ENCODE measurements around the gene WDR81. TPM values are rescaled to one million over a fixed set of nuclear protein-coding genes. Genes with fewer than 3 reads are reported as not detected.

The WDR81 gene
- total RNA-seq, 2 experiments from 2014 or later, result 24.8 to 25.0 TPM

DNA sequence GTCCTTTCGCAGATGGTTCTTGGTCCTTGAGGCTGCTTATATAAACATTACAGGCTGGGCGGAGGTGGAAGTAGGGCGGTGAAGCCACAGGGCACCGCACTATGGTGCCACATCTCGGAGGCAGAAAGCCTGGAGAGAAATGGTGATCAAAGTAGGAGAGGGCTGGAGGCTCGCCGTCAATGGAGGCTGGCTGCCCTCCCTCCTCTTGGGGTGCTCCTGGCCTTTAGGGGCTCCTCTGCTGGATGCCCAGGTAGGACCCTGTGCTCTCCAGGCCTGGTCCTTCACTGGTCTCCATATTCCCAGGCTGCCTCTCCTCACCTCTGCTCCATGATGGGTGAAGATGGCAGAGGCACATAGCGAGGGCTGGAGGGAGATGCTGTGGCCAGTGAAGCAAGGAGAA lies 12.2 kb upstream of the WDR81 start:
- Histone ChIP-seq H3K4me3 (ENCODE audit: low read length) (no peak overlapping the region), H3K36me3 (ENCODE audit: insufficient read depth, low read length) (peaks cover 6% of the 10 kb centered on the region), H3K4me1 (ENCODE audit: insufficient read depth, low read length) (peaks cover 63% of the 10 kb centered on the region), H3K9me3 (ENCODE audit: control insufficient read depth in 1 of 2, insufficient read depth in 1 of 2, low read length in 2 of 2) (no peaks in the 10 kb centered on the region), H3K27me3 (ENCODE audit: control insufficient read depth in 1 of 2, insufficient read depth in 2 of 2, low read length in 2 of 2) (peaks cover 18 to 30% of the 10 kb centered on the region in 2 experiments), H3K27ac (ENCODE audit: low read depth in 1 of 2, low read length in 2 of 2) (no peak overlapping the region)
- DNase-seq (peak in 1 of 14 experiments; percentile 17), ATAC-seq (ENCODE audit: poor library complexity) (no peak)
- TF ChIP-seq, protein P1, sequence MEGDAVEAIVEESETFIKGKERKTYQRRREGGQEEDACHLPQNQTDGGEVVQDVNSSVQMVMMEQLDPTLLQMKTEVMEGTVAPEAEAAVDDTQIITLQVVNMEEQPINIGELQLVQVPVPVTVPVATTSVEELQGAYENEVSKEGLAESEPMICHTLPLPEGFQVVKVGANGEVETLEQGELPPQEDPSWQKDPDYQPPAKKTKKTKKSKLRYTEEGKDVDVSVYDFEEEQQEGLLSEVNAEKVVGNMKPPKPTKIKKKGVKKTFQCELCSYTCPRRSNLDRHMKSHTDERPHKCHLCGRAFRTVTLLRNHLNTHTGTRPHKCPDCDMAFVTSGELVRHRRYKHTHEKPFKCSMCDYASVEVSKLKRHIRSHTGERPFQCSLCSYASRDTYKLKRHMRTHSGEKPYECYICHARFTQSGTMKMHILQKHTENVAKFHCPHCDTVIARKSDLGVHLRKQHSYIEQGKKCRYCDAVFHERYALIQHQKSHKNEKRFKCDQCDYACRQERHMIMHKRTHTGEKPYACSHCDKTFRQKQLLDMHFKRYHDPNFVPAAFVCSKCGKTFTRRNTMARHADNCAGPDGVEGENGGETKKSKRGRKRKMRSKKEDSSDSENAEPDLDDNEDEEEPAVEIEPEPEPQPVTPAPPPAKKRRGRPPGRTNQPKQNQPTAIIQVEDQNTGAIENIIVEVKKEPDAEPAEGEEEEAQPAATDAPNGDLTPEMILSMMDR (IDR thresholded peaks at IDR 0.05), result no peak
- H3K4me1 Mint-ChIP-seq (ENCODE audit: low read depth), result peaks cover 39% of the 10 kb centered on the region
- POLR2A ChIA-PET, result interaction anchor here (0.9 to 1.4 kb wide), 2 partner anchors 12 to 28 kb away, joined by 3 to 4 read pairs; partner anchors contain the start of gene WDR81
- H3K27ac Mint-ChIP-seq, result no peak overlapping the region
- H3K9me3 Mint-ChIP-seq, result no peaks in the 10 kb centered on the region
- H3K36me3 Mint-ChIP-seq (ENCODE audit: low read depth), result peaks cover 8% of the 10 kb centered on the region
- H3K4me3 Mint-ChIP-seq, result peak overlapping the region; percentile 86
- CTCF ChIA-PET, result no interaction called here
- peaks cover 11% of the 10 kb centered on the region for H3K27me3 Mint-ChIP-seq
- intact Hi-C loops (cut with DNase I, micrococcal nuclease), result loop anchor here in 1 of 2 experiments (2.0 kb wide), 1 partner anchor 25 kb away; no protein-coding TSS in a partner anchor

DNA sequence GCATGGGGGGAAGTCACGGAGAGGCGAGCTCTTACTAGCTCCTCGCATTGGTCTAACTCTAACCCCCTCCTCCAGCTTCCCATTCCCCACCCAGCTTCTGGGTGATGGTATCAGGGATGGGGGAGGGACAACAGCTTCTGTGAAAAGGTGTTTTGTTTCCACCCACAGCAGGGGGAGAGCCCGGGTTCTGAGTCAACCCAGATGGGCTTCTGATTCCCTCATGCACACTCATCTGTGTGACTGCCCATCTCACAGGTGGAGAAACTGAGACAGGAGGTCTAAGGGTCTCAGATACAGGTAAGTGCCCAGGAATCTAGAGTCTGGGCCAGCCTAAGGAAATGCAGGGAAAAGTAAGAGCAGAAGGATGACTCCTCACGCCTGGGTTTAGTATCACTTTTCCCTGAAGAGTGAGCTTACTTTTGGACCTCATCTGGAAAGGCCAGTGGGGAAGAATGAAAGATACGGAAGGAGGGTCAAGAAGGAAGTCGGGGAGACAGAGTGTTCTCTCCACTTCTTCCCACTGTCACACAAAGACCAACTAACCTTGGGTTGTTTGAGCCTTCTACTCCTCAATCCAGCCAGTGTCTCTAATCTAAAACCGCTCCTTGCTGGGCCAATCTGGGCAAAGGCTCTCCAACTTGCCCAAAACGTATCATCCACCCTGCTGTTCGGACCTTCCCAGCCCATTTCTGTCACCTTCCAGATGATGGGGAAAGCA lies 11.2 kb upstream of the WDR81 start:
- POLR2A ChIA-PET, result interaction anchor here (0.9 to 1.4 kb wide), 2 partner anchors 11 to 29 kb away, joined by 3 to 4 read pairs; partner anchors contain the start of gene WDR81
- intact Hi-C loops (cut with DNase I, micrococcal nuclease), result loop anchor here in 1 of 2 experiments (2.0 kb wide), 1 partner anchor 27 kb away; no protein-coding TSS in a partner anchor

DNA sequence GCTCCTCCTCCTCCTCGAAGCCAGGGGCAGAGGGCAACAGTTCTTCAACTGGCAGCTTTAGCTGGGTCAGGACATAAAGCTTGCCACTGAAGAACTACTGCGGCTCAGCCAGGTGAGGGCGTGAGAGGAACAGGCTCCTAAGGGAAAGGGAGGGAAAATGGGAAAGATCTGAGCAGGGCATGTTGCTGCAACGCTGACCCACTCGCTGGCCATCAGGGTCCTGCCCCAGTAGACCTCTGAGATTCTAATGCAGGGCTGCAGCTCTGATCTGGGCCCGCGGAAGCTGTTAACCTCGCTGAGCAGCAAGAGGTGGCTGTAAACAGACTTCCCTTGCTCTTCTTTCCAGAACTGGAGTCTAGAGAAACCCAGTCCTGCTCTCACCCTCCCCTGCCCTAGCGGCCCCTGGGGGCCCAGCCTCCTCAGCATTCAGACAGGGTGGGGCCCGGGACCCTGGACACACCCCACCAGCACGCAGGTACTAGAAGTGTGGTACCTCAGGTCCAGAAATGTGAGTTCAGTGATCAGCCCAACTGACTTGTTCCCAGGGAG lies 10.6 kb upstream of the WDR81 start:
- Histone ChIP-seq H3K27me3 (ENCODE audit: control insufficient read depth in 1 of 2, insufficient read depth in 2 of 2, low read length in 2 of 2) (peaks cover 7 to 17% of the 10 kb centered on the region in 2 experiments), H3K4me3 (ENCODE audit: low read length) (no peak overlapping the region), H3K4me1 (ENCODE audit: insufficient read depth, low read length) (peaks cover 64% of the 10 kb centered on the region), H3K9me3 (ENCODE audit: control insufficient read depth in 1 of 2, insufficient read depth in 1 of 2, low read length in 2 of 2) (no peaks in the 10 kb centered on the region), H3K27ac (ENCODE audit: low read depth in 1 of 2, low read length in 2 of 2) (no peak overlapping the region), H3K36me3 (ENCODE audit: insufficient read depth, low read length) (peaks cover 6% of the 10 kb centered on the region)
- peaks cover 9% of the 10 kb centered on the region for H3K27me3 Mint-ChIP-seq
- H3K4me3 Mint-ChIP-seq, result peak overlapping the region; percentile 83
- peaks cover 39% of the 10 kb centered on the region for H3K4me1 Mint-ChIP-seq (ENCODE audit: low read depth)
- peaks cover 8% of the 10 kb centered on the region for H3K36me3 Mint-ChIP-seq (ENCODE audit: low read depth)
- DNase-seq, result peak in 1 of 14 experiments; percentile 31
- intact Hi-C loops (cut with DNase I, micrococcal nuclease), result loop anchor here in 1 of 2 experiments (2.0 kb wide), 1 partner anchor 27 kb away; no protein-coding TSS in a partner anchor
- H3K9me3 Mint-ChIP-seq, result no peaks in the 10 kb centered on the region
- TF ChIP-seq, protein P1 (IDR thresholded peaks at IDR 0.05), result no peak
- H3K27ac Mint-ChIP-seq, result peak overlapping the region; percentile 39
- POLR2A ChIA-PET, result no interaction called here
- CTCF ChIA-PET, result interaction anchor here (0.5 to 1.1 kb wide), 2 partner anchors 10 to 172 kb away, joined by 3 read pairs; no protein-coding TSS in a partner anchor
- ATAC-seq (ENCODE audit: poor library complexity), result no peak

More for the DNA sequence above, 11.2 kb upstream of the WDR81 start:
- Histone ChIP-seq H3K27me3 (ENCODE audit: control insufficient read depth in 1 of 2, insufficient read depth in 2 of 2, low read length in 2 of 2) (peaks cover 9 to 21% of the 10 kb centered on the region in 2 experiments), H3K4me1 (ENCODE audit: insufficient read depth, low read length) (peaks cover 63% of the 10 kb centered on the region), H3K27ac (ENCODE audit: low read depth in 1 of 2, low read length in 2 of 2) (no peak overlapping the region), H3K36me3 (ENCODE audit: insufficient read depth, low read length) (peaks cover 6% of the 10 kb centered on the region), H3K4me3 (ENCODE audit: low read length) (no peak overlapping the region), H3K9me3 (ENCODE audit: control insufficient read depth in 1 of 2, insufficient read depth in 1 of 2, low read length in 2 of 2) (no peaks in the 10 kb centered on the region)
- ATAC-seq (ENCODE audit: poor library complexity) (no peak), DNase-seq (peak in 1 of 14 experiments; percentile 17)
- Mint-ChIP-seq H3K27ac (no peak overlapping the region), H3K4me1 (ENCODE audit: low read depth) (peaks cover 39% of the 10 kb centered on the region), H3K36me3 (ENCODE audit: low read depth) (peaks cover 8% of the 10 kb centered on the region), H3K27me3 (peaks cover 9% of the 10 kb centered on the region), H3K9me3 (no peaks in the 10 kb centered on the region), H3K4me3 (peak overlapping the region; percentile 83)
- CTCF ChIA-PET, result interaction anchor here (0.5 kb wide), 1 partner anchor 173 kb away, joined by 3 read pairs; no protein-coding TSS in a partner anchor
- TF ChIP-seq, protein P1 (IDR thresholded peaks at IDR 0.05), result no peak
